Endothelial cell of umbilical vein (primary cell): ENCODE measurements around the gene SS18. TPM values are rescaled to one million over a fixed set of nuclear protein-coding genes. Genes with fewer than 3 reads are reported as not detected.

Experiments
- BruUV-seq: library from RNA; stranded (reverse); fragments of 400-500 nt; replicated peaks from 2 replicates; lab custom pipeline; 2021; lab: Mats Ljungman, UMichigan
- CTCF ChIA-PET: fragments of 300-600, 350-600 bp; sonication (Branson Sonifier 250); formaldehyde crosslinking; loops from one replicate; lab custom pipeline; 2021; ENCODE audit warnings: antibody characterized with exemption, inconsistent platforms; lab: Charles Lee
- POLR2A ChIA-PET: fragments of 300-600, 350-600 bp; sonication (Branson Sonifier 250); formaldehyde crosslinking; loops from one replicate; lab custom pipeline; 2021; ENCODE audit warnings: antibody characterized with exemption, inconsistent platforms; lab: Charles Lee
- DNase-seq: peaks from one replicate; pipeline ENCODE4 v3.0.0-alpha.2; 2011; ENCODE audit warnings: low read depth, low spot score
- FAIRE-seq: peaks from 2 replicates; lab custom pipeline; 2011; peaks lifted over from hg19 to GRCh38; lab: Jason Lieb, UNC
- H2AFZ ChIP-seq: 2 replicates; pipeline ENCODE4 v1.6.0; 2012; ENCODE audit warnings: low read depth, low read length, control low read depth, inconsistent platforms
- H3K27ac ChIP-seq: 2 replicates; pipeline ENCODE4 v1.5.1; 2011; ENCODE audit warnings: low read depth, mild to moderate bottlenecking, control low read depth, low read length, moderate library complexity; ENCODE audit not compliant: insufficient read depth
- H3K27me3 ChIP-seq, 2 experiments: 2 replicates each; pipeline versions ENCODE4 v1.6.0 to v1.6.1; 2011; ENCODE audit warnings: low read length in 2 of 2, mixed read lengths in 1 of 2; ENCODE audit not compliant: control insufficient read depth in 2 of 2, insufficient read depth in 2 of 2
- H3K36me3 ChIP-seq, 2 experiments: 2 replicates in 1 of 2; 3 replicates in 1 of 2; pipeline ENCODE4 v1.5.1; 2011; ENCODE audit warnings: low read length in 2 of 2, mild to moderate bottlenecking in 1 of 2, moderate library complexity in 1 of 2; ENCODE audit not compliant: control insufficient read depth in 2 of 2, insufficient read depth in 2 of 2; ENCODE audit errors: extremely low read depth in 1 of 2
- H3K4me1 ChIP-seq: 3 replicates; pipeline ENCODE4 v1.5.1; 2011; ENCODE audit warnings: mild to moderate bottlenecking, low read length; ENCODE audit not compliant: control insufficient read depth, insufficient read depth; ENCODE audit errors: extremely low read depth
- H3K4me2 ChIP-seq: 2 replicates; pipeline ENCODE4 v1.6.1; 2011; ENCODE audit warnings: low read length, control low read depth, mixed read lengths; ENCODE audit not compliant: insufficient read depth
- H3K4me3 ChIP-seq, 3 experiments: fragments of 200-600 bp in 1 of 3; sonication (generic), shearing (Covaris generic) in 1 of 3; replicated peaks in 1 of 3; 2 replicates each; pipeline ENCODE4 v1.5.1; 2011 to 2016; ENCODE audit warnings: control low read depth in 3 of 3, low read length in 3 of 3, mild to moderate bottlenecking in 2 of 3, inconsistent platforms in 1 of 3, low read depth in 1 of 3, moderate library complexity in 1 of 3; ENCODE audit not compliant: insufficient read depth in 1 of 3
- H3K79me2 ChIP-seq: 2 replicates; pipeline ENCODE4 v1.6.0; 2012; ENCODE audit warnings: low read length, inconsistent platforms; ENCODE audit not compliant: control insufficient read depth, insufficient read depth
- H3K9ac ChIP-seq: replicated peaks from 2 replicates; pipeline ENCODE3; 2011; ENCODE audit warnings: low read length, control low read depth; ENCODE audit not compliant: insufficient read depth; ENCODE audit errors: extremely low read depth
- H3K9me1 ChIP-seq: replicated peaks from 3 replicates; pipeline ENCODE4 v1.6.0; 2011; ENCODE audit warnings: mild to moderate bottlenecking, low read length; ENCODE audit not compliant: control insufficient read depth, insufficient read depth; ENCODE audit errors: extremely low read depth
- H3K9me3 ChIP-seq: replicated peaks from 2 replicates; pipeline ENCODE4 v1.5.1; 2012; ENCODE audit warnings: low read length, inconsistent platforms; ENCODE audit not compliant: control insufficient read depth, insufficient read depth
- H4K20me1 ChIP-seq: replicated peaks from 2 replicates; pipeline ENCODE3; 2011; ENCODE audit warnings: mild to moderate bottlenecking, low read length; ENCODE audit not compliant: control insufficient read depth, insufficient read depth; ENCODE audit errors: extremely low read depth
- EZH2 ChIP-seq: IDR thresholded peaks from 2 replicates; pipeline ENCODE4 v1.6.1; 2012; ENCODE audit warnings: borderline replicate concordance, low read depth, mild to moderate bottlenecking, moderate library complexity, low read length, inconsistent platforms; ENCODE audit not compliant: severe bottlenecking
- FOS ChIP-seq: IDR thresholded peaks from 2 replicates; pipeline ENCODE4 v1.6.1; 2011; ENCODE audit warnings: mild to moderate bottlenecking, low read length, moderate library complexity, borderline replicate concordance; ENCODE audit not compliant: insufficient read depth
- GATA2 ChIP-seq: IDR thresholded peaks from 2 replicates; pipeline ENCODE4 v1.7.0; 2011; ENCODE audit warnings: low read depth, mild to moderate bottlenecking, moderate library complexity, mixed read lengths, low read length; ENCODE audit not compliant: insufficient read length, insufficient read depth
- JUN ChIP-seq: IDR thresholded peaks from 2 replicates; pipeline ENCODE4 v1.6.1; 2011; ENCODE audit warnings: borderline replicate concordance, low read depth; ENCODE audit not compliant: insufficient read length, insufficient read depth
- MYC ChIP-seq: IDR thresholded peaks from one replicate; pipeline ENCODE4 v1.6.1; 2011; ENCODE audit warnings: mild to moderate bottlenecking, low read depth, low read length
- POLR2A ChIP-seq: IDR thresholded peaks from 2 replicates; pipeline ENCODE4 v1.6.1; 2012; ENCODE audit warnings: low read depth, mild to moderate bottlenecking, control low read depth, low read length
- POLR2AphosphoS5 ChIP-seq: IDR thresholded peaks from 2 replicates; pipeline ENCODE4 v1.6.1; 2012; ENCODE audit warnings: low read depth, mild to moderate bottlenecking, control low read depth, low read length, moderate library complexity; ENCODE audit not compliant: insufficient read depth
- dilution Hi-C: fragments of 300-500 bp; cut with MboI; formaldehyde crosslinking; loops from one replicate; pipeline ENCODE4 v1.15.0; 2019; ENCODE audit warnings: low sequenced_read_pairs; ENCODE audit not compliant: extremely low pct_ligation_motif_present
- intact Hi-C: fragments of 100-400 bp; cut with micrococcal nuclease; formaldehyde crosslinking; loops from one replicate; pipeline ENCODE4 v1.10.0; 2022
- polyA plus RNA-seq, 4 experiments: library from polyadenylated mRNA; depleted of rRNA in 3 of 4; stranded (reverse) in 3 of 4; unstranded in 1 of 4; fragments of >200 nt; gene quantifications; 2 replicates each; pipeline versions ENCODE4 v1.2.1 to v1.2.3, GENCODE V29; 2011 to 2012; ENCODE audit warnings: missing spikeins in 1 of 4
- total RNA-seq: library from RNA; stranded (reverse); gene quantifications from 2 replicates; pipeline ENCODE4 v1.2.3, GENCODE V29; 2021
- TF ChIP-seq, protein P1 (sequence below): IDR thresholded peaks from 2 replicates; pipeline ENCODE4 v1.6.1; 2011; ENCODE audit not compliant: insufficient read depth, insufficient read length
- TF ChIP-seq, protein P2 (sequence below), 2 donors: IDR thresholded peaks; 1 replicate in 1 of 2; 2 replicates in 1 of 2; pipeline ENCODE4 v1.5.1; 2011; ENCODE audit warnings: low read length in 2 of 2, mild to moderate bottlenecking in 2 of 2, moderate library complexity in 2 of 2, control low read depth in 1 of 2, inconsistent platforms in 1 of 2, low read depth in 1 of 2; ENCODE audit not compliant: insufficient read depth in 1 of 2; ENCODE audit errors: extremely low read depth in 1 of 2

The SS18 gene
- total and polyA plus RNA-seq, 2 donors (not counting 3 experiments of a cell fraction or from before 2014, with no cell fraction given): 68.4 to 204 TPM

DNA sequence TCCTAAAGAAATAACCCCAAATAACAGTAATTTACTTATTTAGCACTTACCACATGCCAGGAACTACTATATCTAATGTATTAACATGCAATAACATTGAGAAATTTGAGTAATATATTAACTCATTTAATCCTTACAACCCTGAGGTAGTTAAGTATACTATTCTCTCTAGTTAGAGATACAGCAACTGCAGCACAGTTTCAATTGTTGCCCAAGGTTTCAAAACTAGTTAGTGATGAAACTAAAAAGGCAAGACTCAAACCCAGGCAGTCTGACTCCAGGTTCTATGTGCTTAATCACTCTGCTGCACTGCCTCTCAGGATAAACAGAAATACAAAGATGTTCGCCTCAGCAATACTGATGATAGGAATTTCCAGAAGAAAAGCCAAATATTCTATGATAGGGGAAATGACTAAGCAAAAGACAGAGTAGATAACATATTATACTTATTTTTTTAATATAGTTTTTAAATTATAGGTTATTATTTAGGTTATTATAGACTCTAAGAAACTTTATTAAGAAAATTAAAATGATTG is 88.0 kb downstream of the SS18 start:
- FAIRE-seq (peak; percentile 18), DNase-seq (peak; percentile 29)
- Histone ChIP-seq H3K36me3 (no peaks in the 10 kb centered on the region), H3K9ac (no peak overlapping the region), H3K9me1 (no peaks in the 10 kb centered on the region), H3K9me3 (no peaks in the 10 kb centered on the region), H2AFZ (no peak overlapping the region), H3K79me2 (no peaks in the 10 kb centered on the region), H3K27ac (no peak overlapping the region), H3K27me3 (no peaks in the 10 kb centered on the region), H4K20me1 (no peaks in the 10 kb centered on the region), H3K4me1 (peaks cover 6% of the 10 kb centered on the region), H3K4me3 (no peak overlapping the region), H3K4me2 (no peak overlapping the region)
- dilution Hi-C loops: no loop called here
- intact Hi-C loops: no loop called here
- ChIA-PET CTCF (no interaction called here), POLR2A (no interaction called here)
- no TSS peak for BruUV-seq
- TF ChIP-seq, protein P1, sequence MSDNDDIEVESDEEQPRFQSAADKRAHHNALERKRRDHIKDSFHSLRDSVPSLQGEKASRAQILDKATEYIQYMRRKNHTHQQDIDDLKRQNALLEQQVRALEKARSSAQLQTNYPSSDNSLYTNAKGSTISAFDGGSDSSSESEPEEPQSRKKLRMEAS: no peak
- no peak for TF ChIP-seq POLR2A
- no peak for TF ChIP-seq MYC
- TF ChIP-seq GATA2: no peak
- TF ChIP-seq, protein P2, sequence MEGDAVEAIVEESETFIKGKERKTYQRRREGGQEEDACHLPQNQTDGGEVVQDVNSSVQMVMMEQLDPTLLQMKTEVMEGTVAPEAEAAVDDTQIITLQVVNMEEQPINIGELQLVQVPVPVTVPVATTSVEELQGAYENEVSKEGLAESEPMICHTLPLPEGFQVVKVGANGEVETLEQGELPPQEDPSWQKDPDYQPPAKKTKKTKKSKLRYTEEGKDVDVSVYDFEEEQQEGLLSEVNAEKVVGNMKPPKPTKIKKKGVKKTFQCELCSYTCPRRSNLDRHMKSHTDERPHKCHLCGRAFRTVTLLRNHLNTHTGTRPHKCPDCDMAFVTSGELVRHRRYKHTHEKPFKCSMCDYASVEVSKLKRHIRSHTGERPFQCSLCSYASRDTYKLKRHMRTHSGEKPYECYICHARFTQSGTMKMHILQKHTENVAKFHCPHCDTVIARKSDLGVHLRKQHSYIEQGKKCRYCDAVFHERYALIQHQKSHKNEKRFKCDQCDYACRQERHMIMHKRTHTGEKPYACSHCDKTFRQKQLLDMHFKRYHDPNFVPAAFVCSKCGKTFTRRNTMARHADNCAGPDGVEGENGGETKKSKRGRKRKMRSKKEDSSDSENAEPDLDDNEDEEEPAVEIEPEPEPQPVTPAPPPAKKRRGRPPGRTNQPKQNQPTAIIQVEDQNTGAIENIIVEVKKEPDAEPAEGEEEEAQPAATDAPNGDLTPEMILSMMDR (IDR thresholded peaks at IDR 0.05; ENCODE audit: extremely low read depth in 1 of 2, insufficient read depth in 1 of 2, low read depth in 1 of 2, low read length in 2 of 2): no peak
- no peak for TF ChIP-seq EZH2
- TF ChIP-seq JUN: no peak
- no peak for TF ChIP-seq POLR2AphosphoS5
- no peak for TF ChIP-seq FOS
